ENCODE data around the gene DRG1. TPM values are rescaled to one million over a fixed set of nuclear protein-coding genes. Genes with fewer than 3 reads are reported as not detected.

Gene DRG1
- total RNA-seq, 1 experiment from 2014 or later: 75.2 TPM

GRCh38 chr22:31436132-31436531 is 36.7 kb downstream of the DRG1 start:
- DNase-seq: no peak
- Mint-ChIP-seq H3K4me3 (ENCODE audit: low read depth, unreplicated experiment) (no peak overlapping the region), H3K27ac (ENCODE audit: unreplicated experiment) (no peak overlapping the region), H3K9me3 (ENCODE audit: low read depth, unreplicated experiment) (no peaks in the 10 kb centered on the region), H3K4me1 (ENCODE audit: low read depth, unreplicated experiment) (no peaks in the 10 kb centered on the region), H3K27me3 (ENCODE audit: unreplicated experiment) (no peaks in the 10 kb centered on the region), H3K36me3 (ENCODE audit: insufficient read depth, unreplicated experiment) (peaks cover 77% of the 10 kb centered on the region)
- CTCF ChIA-PET: no interaction called here
- TF ChIP-seq, protein P1, sequence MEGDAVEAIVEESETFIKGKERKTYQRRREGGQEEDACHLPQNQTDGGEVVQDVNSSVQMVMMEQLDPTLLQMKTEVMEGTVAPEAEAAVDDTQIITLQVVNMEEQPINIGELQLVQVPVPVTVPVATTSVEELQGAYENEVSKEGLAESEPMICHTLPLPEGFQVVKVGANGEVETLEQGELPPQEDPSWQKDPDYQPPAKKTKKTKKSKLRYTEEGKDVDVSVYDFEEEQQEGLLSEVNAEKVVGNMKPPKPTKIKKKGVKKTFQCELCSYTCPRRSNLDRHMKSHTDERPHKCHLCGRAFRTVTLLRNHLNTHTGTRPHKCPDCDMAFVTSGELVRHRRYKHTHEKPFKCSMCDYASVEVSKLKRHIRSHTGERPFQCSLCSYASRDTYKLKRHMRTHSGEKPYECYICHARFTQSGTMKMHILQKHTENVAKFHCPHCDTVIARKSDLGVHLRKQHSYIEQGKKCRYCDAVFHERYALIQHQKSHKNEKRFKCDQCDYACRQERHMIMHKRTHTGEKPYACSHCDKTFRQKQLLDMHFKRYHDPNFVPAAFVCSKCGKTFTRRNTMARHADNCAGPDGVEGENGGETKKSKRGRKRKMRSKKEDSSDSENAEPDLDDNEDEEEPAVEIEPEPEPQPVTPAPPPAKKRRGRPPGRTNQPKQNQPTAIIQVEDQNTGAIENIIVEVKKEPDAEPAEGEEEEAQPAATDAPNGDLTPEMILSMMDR (IDR thresholded peaks at IDR 0.05; ENCODE audit: unreplicated experiment): no peak
- intact Hi-C loops (cut with micrococcal nuclease; ENCODE audit: unreplicated experiment): no loop called here
- no TSS peak for BruUV-seq (replicated peaks)

- intact Hi-C loops (cut with micrococcal nuclease; ENCODE audit: unreplicated experiment): no loop called here
- H3K27me3 Mint-ChIP-seq (ENCODE audit: unreplicated experiment): no peaks in the 10 kb centered on the region
- H3K4me3 Mint-ChIP-seq (ENCODE audit: low read depth, unreplicated experiment): no peak overlapping the region
- TF ChIP-seq, protein P1 (IDR thresholded peaks at IDR 0.05; ENCODE audit: unreplicated experiment): no peak
- no peak overlapping the region for H3K27ac Mint-ChIP-seq (ENCODE audit: unreplicated experiment)
- DNase-seq: no peak
- CTCF ChIA-PET: interaction anchor here (1.2 kb wide), 1 partner anchor 12 kb away, joined by 4 read pairs; no protein-coding TSS in a partner anchor
- H3K9me3 Mint-ChIP-seq (ENCODE audit: low read depth, unreplicated experiment): no peaks in the 10 kb centered on the region
- no peaks in the 10 kb centered on the region for H3K4me1 Mint-ChIP-seq (ENCODE audit: low read depth, unreplicated experiment)
- no TSS peak for BruUV-seq (replicated peaks)
- H3K36me3 Mint-ChIP-seq (ENCODE audit: insufficient read depth, unreplicated experiment): peaks cover 67% of the 10 kb centered on the region
Observed at GRCh38 chr22:31439808-31440207, 40.4 kb downstream of the DRG1 start.

DNA sequence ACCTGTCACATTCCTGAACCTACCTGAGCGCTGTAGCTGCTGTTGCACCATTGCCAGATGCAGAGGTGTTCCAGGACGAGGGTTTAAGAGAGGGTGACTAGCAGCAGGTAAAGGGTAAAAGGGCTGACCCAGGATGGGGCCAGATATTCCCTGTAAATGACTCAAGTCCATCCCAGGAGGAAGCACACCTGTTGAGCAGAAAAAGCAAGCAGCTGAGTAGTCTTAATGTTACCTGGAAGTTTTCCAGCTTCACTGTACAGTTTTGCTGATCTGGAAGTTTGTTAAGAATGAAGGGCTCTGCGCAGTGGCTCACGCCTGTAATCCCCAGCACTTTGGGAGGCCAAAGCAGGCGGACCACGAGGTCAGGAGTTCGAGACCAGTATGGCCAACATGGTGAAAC is 41.3 kb downstream of the DRG1 start:
- BruUV-seq (replicated peaks): no TSS peak
- H3K36me3 Mint-ChIP-seq (ENCODE audit: insufficient read depth, unreplicated experiment): peaks cover 65% of the 10 kb centered on the region
- TF ChIP-seq, protein P1 (IDR thresholded peaks at IDR 0.05; ENCODE audit: unreplicated experiment): no peak
- H3K9me3 Mint-ChIP-seq (ENCODE audit: low read depth, unreplicated experiment): no peaks in the 10 kb centered on the region
- no peak for DNase-seq
- H3K27ac Mint-ChIP-seq (ENCODE audit: unreplicated experiment): no peak overlapping the region
- H3K4me1 Mint-ChIP-seq (ENCODE audit: low read depth, unreplicated experiment): no peaks in the 10 kb centered on the region
- intact Hi-C loops (cut with micrococcal nuclease; ENCODE audit: unreplicated experiment): no loop called here
- H3K4me3 Mint-ChIP-seq (ENCODE audit: low read depth, unreplicated experiment): no peak overlapping the region
- CTCF ChIA-PET: interaction anchor here (0.7 kb wide), 1 partner anchor 215 kb away, joined by 6 read pairs; no protein-coding TSS in a partner anchor
- H3K27me3 Mint-ChIP-seq (ENCODE audit: unreplicated experiment): no peaks in the 10 kb centered on the region

- no peaks in the 10 kb centered on the region for H3K27me3 Mint-ChIP-seq (ENCODE audit: unreplicated experiment)
- no peak overlapping the region for H3K4me3 Mint-ChIP-seq (ENCODE audit: low read depth, unreplicated experiment)
- BruUV-seq (replicated peaks): no TSS peak
- intact Hi-C loops (cut with micrococcal nuclease; ENCODE audit: unreplicated experiment): no loop called here
- no peak overlapping the region for H3K27ac Mint-ChIP-seq (ENCODE audit: unreplicated experiment)
- DNase-seq: no peak
- no peaks in the 10 kb centered on the region for H3K4me1 Mint-ChIP-seq (ENCODE audit: low read depth, unreplicated experiment)
- CTCF ChIA-PET: interaction anchor here (0.6 kb wide), 1 partner anchor 13 kb away, joined by 3 read pairs; no protein-coding TSS in a partner anchor
- no peaks in the 10 kb centered on the region for H3K9me3 Mint-ChIP-seq (ENCODE audit: low read depth, unreplicated experiment)
- peaks cover 59% of the 10 kb centered on the region for H3K36me3 Mint-ChIP-seq (ENCODE audit: insufficient read depth, unreplicated experiment)
- TF ChIP-seq, protein P1 (IDR thresholded peaks at IDR 0.05; ENCODE audit: unreplicated experiment): no peak
Observed at GRCh38 chr22:31441652-31442051, 42.2 kb downstream of the DRG1 start.

Data from Calu3 (cell line).